ENCODE data around the gene SFXN4.

SFXN4 gene

DNA sequence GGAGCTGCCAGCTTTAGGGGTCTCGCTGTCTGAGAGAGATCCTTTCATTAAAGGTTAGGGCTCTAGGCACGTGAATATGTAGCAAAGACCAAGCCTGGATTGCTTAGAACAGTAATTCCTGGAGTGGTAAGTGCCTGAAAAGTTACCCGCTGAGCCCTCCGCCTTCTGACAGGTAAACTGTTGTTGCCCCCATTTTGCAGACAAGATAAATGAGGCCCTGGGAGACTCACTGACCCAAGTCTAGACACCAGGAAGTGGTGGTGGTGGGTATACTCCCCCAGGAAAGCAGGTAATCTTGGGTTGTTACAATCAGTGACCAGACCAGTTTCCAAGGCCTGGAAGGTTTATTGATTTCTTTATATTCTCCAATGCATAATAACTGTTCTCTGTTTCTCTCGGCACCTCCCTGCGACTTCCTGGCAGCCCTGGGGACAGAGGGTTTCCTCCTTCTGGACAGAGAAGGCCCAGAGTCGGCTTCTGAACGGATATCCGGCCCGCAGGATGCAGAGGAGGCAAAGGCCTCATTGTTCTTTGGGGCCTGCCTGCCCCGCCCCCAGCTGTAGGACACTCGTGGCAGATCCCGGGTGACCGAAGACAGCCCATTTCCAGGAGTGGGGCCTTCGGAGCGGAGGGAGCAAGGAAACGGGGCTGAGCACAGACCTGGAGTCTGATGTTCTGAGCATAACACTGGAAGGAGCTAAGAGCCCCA, 40.5 kb upstream of the SFXN4 start:
- peak overlapping the region; percentile 62 for H3K4me3 ChIP-seq (ENCODE audit: low read depth, low read length)
- peak; percentile 88 for DNase-seq (ENCODE audit: low read depth)
- TF ChIP-seq, protein P1, sequence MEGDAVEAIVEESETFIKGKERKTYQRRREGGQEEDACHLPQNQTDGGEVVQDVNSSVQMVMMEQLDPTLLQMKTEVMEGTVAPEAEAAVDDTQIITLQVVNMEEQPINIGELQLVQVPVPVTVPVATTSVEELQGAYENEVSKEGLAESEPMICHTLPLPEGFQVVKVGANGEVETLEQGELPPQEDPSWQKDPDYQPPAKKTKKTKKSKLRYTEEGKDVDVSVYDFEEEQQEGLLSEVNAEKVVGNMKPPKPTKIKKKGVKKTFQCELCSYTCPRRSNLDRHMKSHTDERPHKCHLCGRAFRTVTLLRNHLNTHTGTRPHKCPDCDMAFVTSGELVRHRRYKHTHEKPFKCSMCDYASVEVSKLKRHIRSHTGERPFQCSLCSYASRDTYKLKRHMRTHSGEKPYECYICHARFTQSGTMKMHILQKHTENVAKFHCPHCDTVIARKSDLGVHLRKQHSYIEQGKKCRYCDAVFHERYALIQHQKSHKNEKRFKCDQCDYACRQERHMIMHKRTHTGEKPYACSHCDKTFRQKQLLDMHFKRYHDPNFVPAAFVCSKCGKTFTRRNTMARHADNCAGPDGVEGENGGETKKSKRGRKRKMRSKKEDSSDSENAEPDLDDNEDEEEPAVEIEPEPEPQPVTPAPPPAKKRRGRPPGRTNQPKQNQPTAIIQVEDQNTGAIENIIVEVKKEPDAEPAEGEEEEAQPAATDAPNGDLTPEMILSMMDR (IDR thresholded peaks at IDR 0.05; ENCODE audit: low read depth, low read length): no peak
- peak; percentile 25 for TF ChIP-seq POLR2A (IDR thresholded peaks at IDR 0.05; ENCODE audit: extremely low read depth, insufficient read length)
- TF ChIP-seq MYC (IDR thresholded peaks at IDR 0.05; ENCODE audit: low read depth, low read length): peak; percentile 73
- TF ChIP-seq, protein P2, sequence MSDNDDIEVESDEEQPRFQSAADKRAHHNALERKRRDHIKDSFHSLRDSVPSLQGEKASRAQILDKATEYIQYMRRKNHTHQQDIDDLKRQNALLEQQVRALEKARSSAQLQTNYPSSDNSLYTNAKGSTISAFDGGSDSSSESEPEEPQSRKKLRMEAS (IDR thresholded peaks at IDR 0.05; ENCODE audit: low read depth, low read length): peak; percentile 42; the same call in 1 of the 2 replicates

DNA sequence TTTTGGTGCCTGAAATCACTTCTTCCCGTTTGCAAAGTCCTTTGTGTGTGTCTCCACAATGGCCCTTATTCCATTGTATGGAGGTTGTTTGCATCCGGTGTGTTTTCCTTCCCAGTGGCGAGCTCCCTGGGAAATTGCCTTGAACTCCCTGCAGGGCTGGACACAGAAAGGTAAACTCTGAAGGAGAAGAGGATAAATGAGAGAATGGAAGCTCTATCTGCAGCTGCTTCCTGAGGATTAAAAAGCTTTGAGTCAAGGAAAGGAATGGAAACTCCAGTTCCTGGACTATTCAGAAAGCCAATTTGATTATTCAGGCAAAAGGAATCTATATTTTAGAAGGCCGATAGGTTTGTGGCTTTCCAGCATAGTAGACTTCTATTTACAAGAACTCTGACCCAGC, 37.5 kb upstream of the SFXN4 start:
- DNase-seq (ENCODE audit: low read depth): no peak
- no peak overlapping the region for H3K4me3 ChIP-seq (ENCODE audit: low read depth, low read length)
- TF ChIP-seq, protein P1 (IDR thresholded peaks at IDR 0.05; ENCODE audit: low read depth, low read length): no peak
- no peak for TF ChIP-seq POLR2A (IDR thresholded peaks at IDR 0.05; ENCODE audit: extremely low read depth, insufficient read length)
- no peak for TF ChIP-seq MYC (IDR thresholded peaks at IDR 0.05; ENCODE audit: low read depth, low read length)
- TF ChIP-seq, protein P2 (IDR thresholded peaks at IDR 0.05; ENCODE audit: low read depth, low read length): no peak

DNA sequence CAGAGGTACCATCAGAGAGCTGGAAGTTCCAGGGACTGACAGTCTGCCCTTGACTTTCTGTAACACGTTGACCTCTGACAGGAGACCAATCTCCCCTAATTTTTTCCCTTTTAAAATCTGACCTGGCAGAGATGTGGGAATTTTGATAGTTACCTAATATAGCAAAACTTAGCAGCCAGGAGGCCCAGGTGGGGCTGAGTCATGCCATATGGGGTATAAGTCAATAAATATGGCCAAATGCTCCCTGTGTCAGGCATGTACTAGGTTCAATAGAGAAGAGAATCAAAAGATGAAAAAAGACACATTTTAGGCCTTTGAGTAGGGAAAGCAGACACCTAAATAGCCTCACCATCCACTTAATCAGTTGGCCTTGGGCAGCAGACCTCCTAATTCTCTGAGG, 35.7 kb upstream of the SFXN4 start:
- TF ChIP-seq MYC (IDR thresholded peaks at IDR 0.05; ENCODE audit: low read depth, low read length) (no peak), POLR2A (IDR thresholded peaks at IDR 0.05; ENCODE audit: extremely low read depth, insufficient read length) (no peak)
- TF ChIP-seq, protein P2 (IDR thresholded peaks at IDR 0.05; ENCODE audit: low read depth, low read length): no peak
- TF ChIP-seq, protein P1 (IDR thresholded peaks at IDR 0.05; ENCODE audit: low read depth, low read length): no peak
- H3K4me3 ChIP-seq (ENCODE audit: low read depth, low read length): no peak overlapping the region
- no peak for DNase-seq (ENCODE audit: low read depth)

DNA sequence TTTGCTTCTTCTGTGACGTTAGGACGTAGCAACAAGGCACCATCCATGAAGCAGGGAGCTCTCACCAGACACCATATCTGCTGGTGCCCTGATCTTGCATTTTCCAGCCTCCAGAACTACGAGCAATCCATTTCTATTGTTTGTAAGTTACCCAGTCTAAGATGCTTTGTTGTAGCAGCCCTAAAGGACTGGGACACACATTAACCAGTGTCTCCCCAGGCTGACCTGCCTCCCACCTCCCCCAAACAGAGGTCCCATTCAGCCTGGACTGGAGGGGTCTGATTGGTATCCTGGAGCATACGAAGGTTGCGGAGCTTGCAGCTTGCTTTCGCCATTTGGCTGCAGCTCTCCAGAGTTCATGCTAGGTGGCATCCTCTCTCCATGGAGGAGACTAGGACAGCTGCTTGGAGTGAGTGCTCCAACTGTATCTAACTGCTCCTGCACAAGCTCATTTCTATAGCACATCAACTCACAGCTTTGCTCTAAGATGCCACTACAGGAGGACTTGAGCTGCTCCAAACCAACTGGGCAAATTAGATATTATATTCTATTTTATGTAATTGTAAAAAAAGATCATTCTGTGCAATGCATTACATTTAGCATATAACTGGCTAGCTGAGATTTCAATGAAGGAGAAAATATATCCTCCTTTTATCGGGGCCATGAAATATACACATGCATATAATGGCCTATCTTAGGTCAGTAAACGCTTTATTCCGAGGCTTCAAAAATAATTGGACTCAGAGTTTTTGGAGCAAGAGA, 33.9 kb upstream of the SFXN4 start:
- H3K4me3 ChIP-seq (ENCODE audit: low read depth, low read length): no peak overlapping the region
- TF ChIP-seq, protein P2 (IDR thresholded peaks at IDR 0.05; ENCODE audit: low read depth, low read length): 0 out of 2 replicates have a peak, but pooled peaks have one; percentile 2
- TF ChIP-seq MYC (IDR thresholded peaks at IDR 0.05; ENCODE audit: low read depth, low read length) (0 out of 2 replicates have a peak, but pooled peaks have one; percentile 16), POLR2A (IDR thresholded peaks at IDR 0.05; ENCODE audit: extremely low read depth, insufficient read length) (no peak)
- TF ChIP-seq, protein P1 (IDR thresholded peaks at IDR 0.05; ENCODE audit: low read depth, low read length): peak; percentile 93
- peak; percentile 86 for DNase-seq (ENCODE audit: low read depth)

DNA sequence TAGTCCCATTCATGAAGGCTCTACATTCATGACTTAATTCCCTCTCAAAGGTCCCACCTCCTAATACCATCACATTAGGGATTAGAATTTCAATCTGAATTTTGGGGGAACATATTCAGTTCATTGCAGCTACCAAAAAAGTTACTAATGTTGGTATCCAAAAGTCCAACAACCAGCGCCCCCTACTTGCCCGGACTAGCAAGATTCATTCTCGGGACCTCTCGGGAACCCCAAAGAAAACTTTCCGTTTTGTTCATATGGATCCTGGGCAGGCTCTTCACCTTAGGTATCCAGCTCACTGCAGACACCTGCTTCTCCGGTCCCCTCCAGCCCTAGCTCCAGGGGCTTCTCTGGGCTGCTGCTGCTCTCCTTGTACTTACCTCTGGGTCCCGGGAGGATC, 32.9 kb upstream of the SFXN4 start:
- peak; percentile 65 for DNase-seq (ENCODE audit: low read depth)
- H3K4me3 ChIP-seq (ENCODE audit: low read depth, low read length): no peak overlapping the region
- TF ChIP-seq MYC (IDR thresholded peaks at IDR 0.05; ENCODE audit: low read depth, low read length): no peak
- TF ChIP-seq, protein P2 (IDR thresholded peaks at IDR 0.05; ENCODE audit: low read depth, low read length): no peak
- TF ChIP-seq, protein P1 (IDR thresholded peaks at IDR 0.05; ENCODE audit: low read depth, low read length): peak; percentile 68
- no peak for TF ChIP-seq POLR2A (IDR thresholded peaks at IDR 0.05; ENCODE audit: extremely low read depth, insufficient read length)
